IPS-15b (cell line): ENCODE measurements around the gene YAE1.

Source experiments
- H3K27me3 ChIP-seq: one replicate; pipeline ENCODE4 v1.6.1; 2013; ENCODE audit warnings: low read length; ENCODE audit not compliant: control insufficient read depth, insufficient read depth
- H3K36me3 ChIP-seq: one replicate; pipeline ENCODE4 v1.6.1; 2013; ENCODE audit warnings: low read length; ENCODE audit not compliant: control insufficient read depth, insufficient read depth
- H3K4me1 ChIP-seq: one replicate; pipeline ENCODE4 v1.6.1; 2013; ENCODE audit warnings: mild to moderate bottlenecking, low read length; ENCODE audit not compliant: control insufficient read depth, insufficient read depth
- H3K4me3 ChIP-seq: one replicate; pipeline ENCODE4 v1.5.1; 2013; ENCODE audit warnings: low read depth, low read length
- H3K9ac ChIP-seq: one replicate; pipeline ENCODE4 v1.6.1; 2013; ENCODE audit warnings: low read depth, mild to moderate bottlenecking, low read length
- H3K9me3 ChIP-seq: one replicate; pipeline ENCODE4 v1.6.1; 2013; ENCODE audit warnings: mild to moderate bottlenecking, low read length; ENCODE audit not compliant: control insufficient read depth, insufficient read depth

The YAE1 gene

GRCh38 chr7:39588416-39588815, 22.2 kb downstream of the YAE1 start:
- H3K4me3 ChIP-seq = no peak overlapping the region
- no peaks in the 10 kb centered on the region for H3K36me3 ChIP-seq
- no peak overlapping the region for H3K9ac ChIP-seq
- peaks cover 5% of the 10 kb centered on the region for H3K4me1 ChIP-seq
- no peaks in the 10 kb centered on the region for H3K27me3 ChIP-seq
- H3K9me3 ChIP-seq = no peaks in the 10 kb centered on the region

GRCh38 chr7:39589323-39590111, 23.3 kb downstream of the YAE1 start:
- no peak overlapping the region for H3K4me3 ChIP-seq
- no peaks in the 10 kb centered on the region for H3K9me3 ChIP-seq
- no peaks in the 10 kb centered on the region for H3K36me3 ChIP-seq
- H3K27me3 ChIP-seq = no peaks in the 10 kb centered on the region
- H3K4me1 ChIP-seq = no peaks in the 10 kb centered on the region
- no peak overlapping the region for H3K9ac ChIP-seq

GRCh38 chr7:39592586-39592985, 26.4 kb downstream of the YAE1 start:
- Histone ChIP-seq H3K4me3 (no peak overlapping the region), H3K36me3 (no peaks in the 10 kb centered on the region), H3K9ac (no peak overlapping the region)

GRCh38 chr7:39594988-39595620, 28.9 kb downstream of the YAE1 start:
- Histone ChIP-seq H3K36me3 (no peaks in the 10 kb centered on the region), H3K4me3 (no peak overlapping the region), H3K4me1 (no peaks in the 10 kb centered on the region), H3K9ac (no peak overlapping the region), H3K9me3 (no peaks in the 10 kb centered on the region), H3K27me3 (no peaks in the 10 kb centered on the region)

More at GRCh38 chr7:39592586-39592985, 26.4 kb downstream of the YAE1 start:
- Histone ChIP-seq H3K9me3 (no peaks in the 10 kb centered on the region), H3K27me3 (no peaks in the 10 kb centered on the region), H3K4me1 (no peaks in the 10 kb centered on the region)

- H3K27me3 ChIP-seq = no peaks in the 10 kb centered on the region
- no peaks in the 10 kb centered on the region for H3K36me3 ChIP-seq
- no peak overlapping the region for H3K4me3 ChIP-seq
- no peak overlapping the region for H3K9ac ChIP-seq
- no peaks in the 10 kb centered on the region for H3K4me1 ChIP-seq
- no peaks in the 10 kb centered on the region for H3K9me3 ChIP-seq
Observed at GRCh38 chr7:39602351-39602750, 36.1 kb downstream of the YAE1 start.

GRCh38 chr7:39603924-39604323, 37.7 kb downstream of the YAE1 start:
- Histone ChIP-seq H3K9me3 (no peaks in the 10 kb centered on the region), H3K9ac (no peak overlapping the region), H3K27me3 (peaks cover 2% of the 10 kb centered on the region), H3K4me3 (no peak overlapping the region), H3K4me1 (no peaks in the 10 kb centered on the region), H3K36me3 (no peaks in the 10 kb centered on the region)

- H3K9me3 ChIP-seq = no peaks in the 10 kb centered on the region
- H3K4me3 ChIP-seq = no peak overlapping the region
- H3K4me1 ChIP-seq = peaks cover 3% of the 10 kb centered on the region
- H3K36me3 ChIP-seq = no peaks in the 10 kb centered on the region
- no peak overlapping the region for H3K9ac ChIP-seq
- peaks cover 13% of the 10 kb centered on the region for H3K27me3 ChIP-seq
Observed at GRCh38 chr7:39605087-39605486, 38.9 kb downstream of the YAE1 start.

GRCh38 chr7:39606352-39606751, 40.1 kb downstream of the YAE1 start:
- Histone ChIP-seq H3K27me3 (peaks cover 24% of the 10 kb centered on the region), H3K9ac (no peak overlapping the region), H3K4me3 (no peak overlapping the region), H3K36me3 (no peaks in the 10 kb centered on the region), H3K4me1 (peaks cover 4% of the 10 kb centered on the region), H3K9me3 (no peaks in the 10 kb centered on the region)

GRCh38 chr7:39606941-39607340, 40.7 kb downstream of the YAE1 start:
- peaks cover 4% of the 10 kb centered on the region for H3K4me1 ChIP-seq
- no peaks in the 10 kb centered on the region for H3K36me3 ChIP-seq
- H3K9ac ChIP-seq = no peak overlapping the region
- H3K27me3 ChIP-seq = peaks cover 24% of the 10 kb centered on the region
- no peaks in the 10 kb centered on the region for H3K9me3 ChIP-seq
- H3K4me3 ChIP-seq = no peak overlapping the region

GRCh38 chr7:39607865-39608264, 41.7 kb downstream of the YAE1 start:
- H3K9ac ChIP-seq = no peak overlapping the region
- H3K36me3 ChIP-seq = no peaks in the 10 kb centered on the region
- H3K4me3 ChIP-seq = no peak overlapping the region
- H3K4me1 ChIP-seq = peaks cover 4% of the 10 kb centered on the region
- H3K9me3 ChIP-seq = no peaks in the 10 kb centered on the region
- H3K27me3 ChIP-seq = peaks cover 24% of the 10 kb centered on the region

GRCh38 chr7:39608278-39608677, 42.1 kb downstream of the YAE1 start:
- Histone ChIP-seq H3K27me3 (peaks cover 24% of the 10 kb centered on the region), H3K9me3 (no peaks in the 10 kb centered on the region), H3K4me3 (no peak overlapping the region), H3K9ac (no peak overlapping the region), H3K36me3 (no peaks in the 10 kb centered on the region), H3K4me1 (peaks cover 4% of the 10 kb centered on the region)
